Measurements from ENCODE around the gene C3orf62.
"Not testable (repeated sequence)": the region's sequence is repeated elsewhere in the genome, so short reads cannot be mapped to it uniquely, and the experiment has no call there.

Gene C3orf62

DNA sequence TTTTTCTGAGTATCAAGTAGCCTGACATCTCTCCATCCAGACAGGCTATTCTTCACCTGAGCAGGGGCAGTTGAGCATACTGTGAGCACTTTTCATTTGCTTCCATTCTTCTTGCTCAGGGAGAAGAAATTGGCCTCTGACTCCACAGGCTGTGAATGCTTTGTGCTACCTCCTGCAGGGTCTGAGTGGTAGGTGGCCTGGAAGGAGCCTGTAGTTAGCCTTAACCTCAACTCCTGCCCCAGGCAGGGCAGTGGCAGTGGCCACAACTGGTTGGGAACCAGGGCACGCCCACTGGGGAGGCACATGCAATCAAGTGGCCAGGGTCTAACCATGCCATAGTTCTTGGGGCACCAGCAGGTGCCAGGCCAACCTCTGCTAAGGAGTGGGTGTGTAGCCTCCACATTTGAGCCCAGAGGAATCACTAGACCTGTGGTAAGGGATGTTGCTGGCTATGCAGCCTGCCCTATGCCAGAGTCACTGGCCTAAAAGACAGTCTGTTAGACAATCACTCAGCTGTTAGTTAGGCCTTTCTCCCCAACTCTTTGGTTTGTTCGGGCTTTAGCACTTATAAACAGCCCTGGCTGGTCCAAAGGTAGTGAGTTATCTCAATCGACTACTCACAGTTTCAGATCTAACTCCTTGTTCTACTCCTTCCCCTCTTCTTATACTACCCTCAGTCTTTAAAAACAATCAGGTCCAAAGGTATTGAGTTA is 7.4 kb downstream of the C3orf62 start:
- DNase-seq (ENCODE audit: low read depth in 2 of 2) = no peak

DNA sequence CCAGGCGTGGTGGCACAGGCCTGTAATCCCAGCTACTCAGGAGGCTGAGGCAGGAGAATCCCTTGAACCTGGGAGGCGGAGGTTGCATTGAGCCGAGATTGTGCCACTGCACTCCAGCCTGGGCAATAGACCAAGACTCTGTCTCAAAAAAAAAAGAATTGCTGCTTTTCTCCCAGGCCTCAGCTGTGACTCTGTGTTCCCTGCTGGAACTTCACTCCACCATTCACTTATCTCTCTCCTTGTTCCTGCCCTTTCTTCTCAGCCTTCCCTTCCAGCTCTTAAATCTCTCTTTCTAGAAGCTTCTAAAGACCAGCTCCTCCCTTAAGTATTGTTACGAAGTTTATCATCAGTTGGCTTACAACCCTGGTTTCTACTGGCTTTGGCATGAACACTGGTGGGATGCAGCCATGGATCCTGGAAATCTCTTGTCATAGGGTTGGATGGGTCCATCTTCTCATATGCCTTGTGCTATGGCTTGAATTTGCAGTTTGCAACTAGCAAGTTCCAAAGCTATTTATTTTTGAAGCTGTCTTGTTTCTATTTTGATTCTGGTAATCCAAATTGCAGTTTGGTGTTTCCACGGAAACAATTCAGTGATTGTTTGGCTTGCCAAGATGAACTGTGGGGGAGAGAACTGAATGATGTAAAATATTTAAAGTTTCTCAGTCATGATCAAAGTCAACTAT is 10.5 kb downstream of the C3orf62 start:
- no peak for DNase-seq (ENCODE audit: low read depth in 2 of 2)

DNA sequence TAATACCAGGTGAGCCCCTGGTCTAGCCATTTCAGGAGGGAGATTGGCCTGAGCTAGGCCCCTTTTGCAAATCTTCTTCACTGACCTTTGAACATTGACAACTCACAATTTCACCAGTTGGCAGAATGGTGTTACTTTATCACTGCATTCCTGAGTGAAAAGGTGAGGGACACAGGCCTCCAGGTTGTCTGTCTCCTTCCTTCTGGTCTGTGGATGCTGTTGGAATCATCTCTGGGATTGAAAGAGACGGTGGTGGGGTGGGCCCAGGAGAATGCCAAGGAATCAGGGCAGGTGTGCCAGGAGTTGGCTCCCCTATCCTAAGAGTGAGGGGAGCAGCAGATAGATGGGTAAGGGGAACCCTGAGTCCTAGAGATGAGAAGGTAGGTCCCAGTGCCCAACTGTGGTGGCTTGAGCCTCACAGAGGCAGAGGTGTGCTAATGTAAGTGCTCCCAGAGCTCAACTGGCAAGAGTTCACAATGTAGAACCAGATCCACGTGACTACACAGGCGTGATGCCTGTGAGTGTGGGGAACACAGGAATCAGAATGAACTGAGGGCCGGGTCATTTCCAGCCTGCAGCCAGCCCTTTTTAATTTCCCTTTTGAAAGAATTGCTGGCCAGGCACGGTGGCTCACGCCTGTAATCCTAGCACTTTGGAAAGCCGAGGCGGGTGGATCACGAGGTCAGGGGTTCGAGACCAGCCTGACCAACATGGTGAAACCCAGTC is 11.2 kb downstream of the C3orf62 start:
- DNase-seq (ENCODE audit: low read depth in 2 of 2) = no peak

DNA sequence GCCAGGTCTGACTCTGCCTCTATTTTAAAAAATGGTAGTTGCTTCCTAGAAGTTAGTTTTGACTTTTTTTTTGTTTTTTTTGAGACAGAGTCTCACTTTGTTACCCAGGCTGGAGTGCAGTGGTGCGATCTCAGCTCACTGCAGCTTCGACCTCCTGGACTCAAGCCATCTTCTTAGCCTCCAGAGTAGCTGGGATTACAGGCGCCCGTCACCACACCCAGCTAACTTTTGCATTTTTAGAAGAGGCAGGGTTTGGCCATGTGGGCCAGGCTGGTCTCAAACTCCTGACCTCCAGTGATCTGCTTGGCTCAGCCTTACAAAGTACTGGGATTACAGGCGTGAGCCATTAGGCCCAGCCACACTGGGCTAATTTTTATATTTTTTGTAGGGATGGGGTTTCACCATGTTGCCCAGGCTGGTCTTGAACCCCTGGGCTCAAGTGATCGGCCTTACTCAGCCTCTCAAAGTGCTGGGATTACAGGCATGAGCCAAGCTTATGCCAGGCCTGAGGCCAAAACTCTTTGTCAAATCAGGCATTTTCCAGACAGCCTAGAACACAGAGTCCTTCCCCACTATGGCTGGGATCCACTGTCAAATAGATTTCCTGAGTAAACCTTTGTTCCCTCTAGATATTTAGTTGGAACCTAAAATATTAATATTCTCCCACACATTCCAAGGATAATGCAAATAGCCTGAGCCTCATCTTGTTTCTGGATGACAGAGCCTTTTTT is 13.7 kb downstream of the C3orf62 start:
- DNase-seq (ENCODE audit: low read depth in 2 of 2) = no peak

DNA sequence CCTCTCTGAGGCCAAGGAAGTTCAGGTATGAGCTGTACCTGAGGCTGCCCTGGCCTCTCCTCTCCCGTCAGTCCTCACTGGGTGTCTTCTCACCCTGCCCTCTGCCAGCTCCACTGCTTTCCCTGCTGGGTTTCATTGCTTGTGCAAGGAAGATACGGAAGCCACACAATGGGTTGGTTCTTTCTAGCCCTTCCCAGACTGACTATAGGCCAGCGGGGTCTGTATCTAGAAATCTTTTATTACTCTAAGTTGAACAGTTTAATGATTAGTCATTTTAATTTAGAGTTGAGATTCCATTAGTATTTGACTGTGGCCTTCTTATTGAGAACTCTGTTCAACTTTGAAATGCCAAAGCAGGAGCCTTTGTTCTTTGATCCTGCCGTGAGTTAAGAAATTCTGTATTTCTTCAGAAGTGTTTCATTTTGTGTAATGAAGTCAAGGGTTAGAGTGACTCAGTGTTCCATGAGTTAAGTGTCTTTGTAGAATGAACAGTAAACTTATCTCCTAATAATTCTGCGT is 16.2 kb downstream of the C3orf62 start:
- no peak for DNase-seq (ENCODE audit: low read depth in 2 of 2)

DNA sequence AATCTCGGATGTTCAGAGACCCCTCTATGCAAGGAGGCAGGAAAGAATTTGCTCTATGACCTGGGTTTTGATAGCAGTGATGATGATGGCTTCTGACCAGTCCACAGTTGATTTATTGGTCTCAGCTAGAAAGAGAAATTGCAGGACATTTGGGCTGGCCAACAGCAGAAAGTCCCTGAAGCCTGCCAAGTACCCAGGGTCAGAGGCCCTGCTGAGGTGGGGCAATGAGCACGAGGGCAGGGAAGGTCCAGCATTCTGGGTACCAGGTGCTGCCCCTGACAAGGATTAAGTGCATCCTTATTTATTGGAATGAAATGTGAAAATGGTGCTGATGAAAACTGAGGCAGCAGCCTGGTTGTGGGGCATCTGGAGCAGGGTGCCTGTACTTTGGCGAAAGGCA is 19.8 kb downstream of the C3orf62 start:
- DNase-seq (ENCODE audit: low read depth in 2 of 2) = no peak

DNA sequence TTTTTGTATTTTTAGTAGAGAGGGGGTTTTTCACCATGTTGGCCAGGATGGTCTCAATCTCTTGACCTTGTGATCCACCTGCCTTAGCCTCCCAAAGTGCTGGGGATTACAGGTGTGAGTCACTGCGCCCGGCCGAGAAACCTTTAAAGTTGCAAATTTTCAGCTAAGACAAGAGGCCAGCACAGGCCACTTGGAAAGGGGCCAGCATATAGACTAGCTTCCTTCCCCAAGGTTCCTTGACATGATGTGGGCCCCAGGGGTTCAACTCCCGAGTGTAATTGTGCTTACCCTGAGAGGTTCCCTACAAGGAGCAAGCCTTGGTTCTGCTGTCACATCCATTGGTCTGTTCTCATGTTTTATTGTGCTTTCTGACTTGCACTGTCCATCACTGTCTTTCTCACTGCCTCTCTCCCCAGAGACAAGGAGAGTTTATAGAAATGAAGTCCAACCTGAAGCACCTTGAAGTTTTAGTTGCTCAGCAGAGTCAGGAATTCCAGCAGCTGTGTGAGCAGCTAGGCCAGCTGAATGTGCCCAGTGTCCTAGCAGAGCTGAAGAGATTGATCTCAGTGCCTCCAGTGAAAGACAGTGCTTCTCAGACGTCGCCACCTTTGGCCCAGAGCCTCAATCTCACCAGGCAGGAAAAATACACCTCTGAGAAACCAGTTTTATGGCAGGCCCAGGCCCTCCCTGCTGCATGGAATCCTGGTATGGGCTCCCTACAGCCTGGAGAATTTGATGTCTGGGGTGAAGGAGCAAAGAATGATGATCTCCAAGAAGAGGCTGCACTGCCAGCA is 21.1 kb downstream of the C3orf62 start:
- no peak for DNase-seq (ENCODE audit: low read depth in 2 of 2)

DNA sequence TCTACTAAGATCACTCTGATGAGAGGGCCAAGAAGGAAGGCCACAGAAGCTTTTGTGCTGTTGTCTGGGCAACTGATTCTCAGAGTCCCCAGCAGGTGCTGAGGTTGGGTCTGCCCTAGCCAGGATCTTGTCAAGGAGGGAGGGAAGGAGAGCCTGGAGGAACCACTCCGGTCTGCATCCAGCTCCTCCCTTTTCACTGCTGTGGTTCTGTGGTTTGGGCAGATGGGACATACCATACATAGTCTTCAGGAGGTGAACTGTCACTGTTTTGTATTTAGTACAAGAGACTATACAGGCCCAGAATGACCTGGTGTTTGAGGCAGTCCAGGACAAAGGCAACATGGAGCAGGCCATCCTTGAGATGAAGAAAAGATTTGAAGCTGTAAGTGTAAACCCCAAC is 21.9 kb downstream of the C3orf62 start:
- no peak for DNase-seq (ENCODE audit: low read depth in 2 of 2)

DNA sequence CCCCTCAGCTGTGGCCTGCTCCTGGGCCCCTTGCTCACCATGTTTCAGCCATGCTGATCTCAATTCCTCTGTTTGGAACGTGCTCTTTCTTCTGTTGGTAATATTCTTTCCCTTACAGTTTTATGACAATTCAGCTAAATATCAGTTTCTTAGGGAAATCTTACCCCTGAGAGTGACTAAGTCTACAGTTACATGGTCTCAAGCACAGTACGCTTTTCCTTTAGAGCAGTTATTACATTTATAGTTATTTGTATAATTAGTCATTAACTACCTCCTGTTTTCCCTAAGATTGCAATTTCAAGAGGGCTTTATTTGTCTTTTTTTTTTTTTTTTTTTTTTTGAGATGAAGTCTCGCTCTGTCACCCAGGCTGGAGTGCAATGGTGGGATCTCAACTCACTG is 23.5 kb downstream of the C3orf62 start:
- DNase-seq (ENCODE audit: low read depth in 2 of 2) = no peak

DNA sequence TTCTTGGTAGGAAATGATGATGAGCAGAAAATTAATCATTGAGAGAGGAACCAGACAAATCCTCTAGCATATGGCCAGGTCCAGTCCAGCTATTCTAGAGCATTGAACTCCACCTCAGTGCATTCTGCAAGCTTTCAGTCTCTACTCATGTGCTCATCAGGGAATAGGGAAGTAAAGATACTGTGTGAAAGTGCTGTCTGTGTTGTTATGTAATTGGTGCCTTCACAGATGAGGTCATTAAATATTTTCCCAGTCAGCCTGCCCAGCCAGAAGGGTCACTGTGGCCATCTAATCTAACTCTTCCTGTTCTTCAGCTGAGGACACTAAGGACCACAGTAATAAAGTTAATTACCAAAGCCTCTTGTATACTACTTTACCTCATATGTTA is 28.2 kb downstream of the C3orf62 start:
- no peak for DNase-seq (ENCODE audit: low read depth in 2 of 2)

DNA sequence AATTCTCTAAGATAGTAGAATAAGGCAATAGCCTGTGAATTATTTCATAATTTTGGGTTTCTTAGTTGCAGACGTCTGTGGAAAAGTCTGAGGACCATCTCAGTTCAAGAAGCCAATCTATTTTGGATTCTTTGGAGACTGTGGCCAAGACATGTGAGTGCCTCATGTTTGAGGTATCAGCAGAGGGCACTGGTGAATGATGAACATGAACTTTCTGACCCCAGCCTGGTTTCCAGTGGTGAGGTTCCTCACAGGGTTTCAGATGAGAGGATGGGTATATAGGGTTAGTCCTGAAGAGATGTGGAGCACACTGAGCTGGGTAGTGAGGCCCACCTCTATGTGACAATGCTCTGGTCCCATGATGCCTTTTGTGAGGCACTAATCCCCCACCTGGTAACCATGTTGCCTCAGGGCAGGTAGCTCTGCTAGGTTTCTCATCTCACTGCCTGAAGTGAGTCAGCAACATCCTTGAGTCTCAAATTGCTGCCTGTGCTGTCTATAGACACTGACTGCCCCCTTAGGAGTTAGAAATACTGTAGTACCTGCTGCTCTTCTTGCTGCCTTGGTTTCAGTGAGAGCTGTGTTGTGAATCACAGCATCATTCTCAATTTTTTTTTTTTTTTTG is 32.3 kb downstream of the C3orf62 start:
- DNase-seq (ENCODE audit: low read depth in 2 of 2) = no peak

DNA sequence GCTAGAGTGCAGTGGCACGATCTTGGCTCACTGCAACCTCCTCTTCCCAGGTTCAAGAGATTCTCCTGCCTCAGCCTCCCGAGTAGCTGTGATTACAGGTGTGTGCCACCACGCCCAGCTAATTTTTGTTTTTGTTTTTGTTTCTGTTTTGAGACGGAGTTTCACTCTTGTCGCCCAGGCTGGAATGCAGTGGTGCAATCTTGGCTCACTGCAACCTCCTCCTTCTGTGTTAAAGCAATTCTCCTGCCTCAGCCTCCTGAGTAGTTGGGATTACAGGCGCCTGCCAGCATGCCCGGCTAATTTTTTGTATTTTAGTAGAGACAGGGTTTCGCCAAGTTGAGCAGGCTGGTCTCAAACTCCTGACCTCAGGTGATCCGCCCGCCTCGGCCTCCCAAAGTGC is 36.9 kb downstream of the C3orf62 start:
- not testable (repeated sequence) for DNase-seq (ENCODE audit: low read depth in 2 of 2)

DNA sequence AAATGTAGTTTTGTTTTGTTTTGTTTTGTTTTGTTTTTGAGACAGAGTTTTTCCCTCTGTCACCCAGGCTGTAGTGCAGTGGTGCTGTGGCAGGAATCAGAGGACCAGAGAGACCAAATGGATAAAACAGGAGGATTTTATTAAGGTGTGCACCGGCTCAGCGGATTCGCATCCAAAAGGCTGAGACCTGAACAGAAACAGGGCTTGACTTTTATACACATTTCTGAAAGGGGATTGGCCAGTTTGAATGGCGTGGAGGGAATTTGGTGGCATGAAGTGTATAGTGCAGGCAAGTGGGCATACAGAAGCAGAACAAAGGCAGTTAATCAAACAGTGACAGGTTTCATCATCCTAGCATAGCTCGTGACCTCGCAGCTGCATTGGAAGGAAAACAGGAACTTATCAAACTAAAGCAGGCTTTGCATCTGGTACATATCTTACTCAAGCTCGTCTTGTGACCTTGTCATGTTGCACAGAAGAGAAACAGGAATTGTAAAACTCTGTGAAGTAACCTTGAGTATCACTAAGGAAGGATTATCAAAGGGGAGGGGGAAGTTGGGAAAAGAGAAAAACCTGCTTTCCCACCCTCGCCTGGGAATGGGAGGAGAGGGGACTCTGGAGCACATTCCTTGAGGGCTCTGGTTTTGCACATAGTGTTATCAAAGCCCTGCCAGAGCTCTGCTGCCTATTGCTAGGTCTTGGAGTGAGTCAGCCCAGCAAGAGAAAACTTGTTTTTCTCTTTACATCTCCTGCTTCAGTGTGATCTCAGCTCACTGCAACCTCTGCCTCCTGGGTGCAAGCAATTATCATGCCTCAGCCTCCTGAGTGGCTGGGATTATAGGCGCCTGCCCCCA is 38.5 kb downstream of the C3orf62 start:
- no peak for DNase-seq (ENCODE audit: low read depth in 2 of 2)

DNA sequence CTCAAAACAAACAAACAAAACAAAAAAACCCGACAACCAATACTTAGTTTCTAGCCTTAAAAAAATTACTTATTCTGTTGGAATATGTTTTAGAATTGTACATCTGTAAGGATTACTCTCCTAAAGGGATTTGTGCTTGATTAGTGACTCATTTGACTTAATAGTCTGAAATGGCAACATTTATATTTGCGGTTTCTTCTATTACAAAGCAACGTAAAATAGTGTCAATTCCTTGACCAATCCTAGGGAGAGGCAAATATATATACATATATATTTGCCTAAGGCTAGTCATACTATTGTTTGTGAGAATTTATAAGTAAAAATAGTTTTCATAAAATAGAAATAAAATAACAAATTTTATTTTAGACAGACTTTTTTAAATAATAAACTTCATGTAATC is 39.7 kb downstream of the C3orf62 start:
- DNase-seq (ENCODE audit: low read depth in 2 of 2) = no peak

DNA sequence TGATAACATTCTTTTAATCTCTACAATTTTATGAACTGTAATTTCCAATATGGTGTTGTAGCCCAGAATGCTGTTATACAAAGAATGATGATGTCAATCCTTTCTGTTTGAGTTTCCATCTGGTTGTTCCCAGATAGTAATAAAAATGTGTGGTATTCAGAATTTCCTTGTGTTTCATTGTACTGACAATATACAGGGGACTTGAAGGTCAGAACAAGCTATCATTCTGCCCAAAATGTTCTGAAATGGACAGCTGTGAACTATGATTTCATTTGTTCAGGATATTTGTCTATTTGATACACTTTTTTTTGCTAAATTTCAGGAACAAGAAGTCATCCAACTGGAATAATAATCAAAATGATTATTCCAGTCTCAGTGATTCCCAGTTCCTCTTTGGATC is 40.8 kb downstream of the C3orf62 start:
- no peak for DNase-seq (ENCODE audit: low read depth in 2 of 2)

DNA sequence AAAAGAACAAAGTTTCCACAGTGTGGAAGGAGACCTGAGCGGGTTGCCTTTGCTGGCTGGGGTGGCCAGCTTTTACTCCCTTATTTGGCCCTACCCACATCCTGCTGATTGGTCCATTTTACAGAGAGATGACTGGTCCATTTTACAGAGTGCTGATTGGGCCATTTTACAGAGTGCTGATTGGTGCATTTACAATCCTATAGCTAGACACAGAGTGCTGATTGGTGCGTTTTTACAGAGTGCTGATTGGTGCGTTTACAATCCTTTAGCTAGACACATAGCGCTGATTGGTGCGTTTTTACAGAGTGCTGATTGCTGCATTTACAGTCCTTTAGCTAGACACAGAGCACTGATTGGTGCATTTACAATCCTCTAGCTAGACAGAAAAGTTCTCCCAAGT is 48.2 kb downstream of the C3orf62 start:
- not testable (repeated sequence) for DNase-seq (ENCODE audit: low read depth in 2 of 2)

DNA sequence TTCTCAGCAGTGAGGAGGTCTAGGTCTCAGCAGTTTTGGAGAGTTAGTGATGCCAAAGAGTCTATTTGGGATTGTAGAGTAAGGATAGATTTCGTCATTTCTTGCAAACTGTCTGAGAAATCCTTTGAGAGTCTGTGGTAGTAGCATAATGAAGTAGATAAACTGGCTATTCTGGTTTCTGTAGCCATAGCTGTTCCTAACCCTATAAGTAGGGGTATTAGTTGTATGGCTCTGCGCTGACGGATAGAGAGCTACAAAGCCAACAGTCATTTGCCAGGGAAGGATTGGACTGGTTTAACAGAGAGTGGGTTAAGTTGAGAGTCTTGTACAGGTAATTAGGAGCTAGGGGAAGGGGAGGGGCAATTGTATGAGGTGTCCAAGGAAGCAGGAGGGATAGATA is 55.0 kb downstream of the C3orf62 start:
- DNase-seq (ENCODE audit: low read depth in 2 of 2) = no peak

DNA sequence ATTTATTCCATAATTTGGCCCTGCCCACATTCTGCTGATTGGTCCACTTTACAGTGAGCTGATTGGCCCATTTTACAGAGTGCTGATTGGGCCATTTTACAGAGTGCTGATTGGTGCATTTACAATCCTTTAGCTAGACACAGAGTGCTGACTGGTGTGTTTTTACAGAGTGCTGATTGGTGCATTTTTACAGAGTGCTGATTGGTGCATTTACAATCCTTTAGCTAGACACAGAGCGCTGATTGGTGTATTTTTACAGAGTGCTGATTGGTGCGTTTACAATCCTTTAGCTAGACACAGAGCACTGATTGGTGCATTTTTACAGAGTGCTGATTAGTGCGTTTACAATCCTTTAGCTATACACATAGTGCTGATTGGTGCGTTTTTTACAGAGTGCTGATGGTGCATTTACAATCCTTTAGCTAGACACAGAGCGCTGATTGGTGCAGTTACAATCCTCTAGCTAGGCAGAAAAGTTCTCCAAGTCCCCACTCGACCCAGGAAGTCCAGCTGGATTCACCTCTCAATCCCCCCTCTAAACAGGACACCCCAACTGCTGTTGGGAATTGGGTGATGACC is 56.0 kb downstream of the C3orf62 start:
- DNase-seq (ENCODE audit: low read depth in 2 of 2) = not testable (repeated sequence)

DNA sequence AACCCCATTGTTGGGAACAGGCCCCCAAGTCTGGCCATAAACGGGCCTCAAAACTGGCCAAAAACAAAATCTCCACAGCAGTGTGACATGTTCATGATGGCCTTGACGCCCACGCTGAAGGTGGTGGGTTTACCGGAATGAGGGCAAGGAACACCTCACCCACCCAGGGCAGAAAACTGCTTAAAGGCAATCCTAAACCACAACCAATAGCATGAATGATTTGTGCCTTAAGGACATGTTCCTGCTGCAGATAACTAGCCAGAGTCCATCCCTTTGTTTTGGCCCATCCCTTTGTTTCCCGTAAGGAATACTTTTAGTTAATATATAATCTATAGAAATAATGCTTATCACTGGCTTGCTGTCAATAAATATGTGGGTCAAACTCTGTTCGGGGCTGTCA is 57.9 kb downstream of the C3orf62 start:
- no peak for DNase-seq (ENCODE audit: low read depth in 2 of 2)
